ENCODE data around the gene NR3C2. TPM values are rescaled to one million over a fixed set of nuclear protein-coding genes. Genes with fewer than 3 reads are reported as not detected.

The NR3C2 gene
- total RNA-seq, 1 experiment from 2014 or later = 14.2 TPM

GRCh38 chr4:148056879-148057278, 385.3 kb downstream of the NR3C2 start:
- CTCF ChIA-PET = no interaction called here
- intact Hi-C loops (cut with micrococcal nuclease; ENCODE audit: unreplicated experiment) = loop anchor here (5.0 to 10.0 kb wide), 2 partner anchors 158 to 385 kb away; partner anchors contain the start of gene NR3C2
- Mint-ChIP-seq H3K36me3 (ENCODE audit: insufficient read depth, unreplicated experiment) (no peaks in the 10 kb centered on the region), H3K4me1 (ENCODE audit: low read depth, unreplicated experiment) (peaks cover 32% of the 10 kb centered on the region), H3K27me3 (ENCODE audit: unreplicated experiment) (no peaks in the 10 kb centered on the region), H3K4me3 (ENCODE audit: low read depth, unreplicated experiment) (no peak overlapping the region), H3K27ac (ENCODE audit: unreplicated experiment) (no peak overlapping the region), H3K9me3 (ENCODE audit: low read depth, unreplicated experiment) (no peaks in the 10 kb centered on the region)
- no TSS peak for BruUV-seq (replicated peaks)
- TF ChIP-seq CTCF (IDR thresholded peaks at IDR 0.05; ENCODE audit: unreplicated experiment) = no peak
- peak; percentile 28 for DNase-seq

- no peaks in the 10 kb centered on the region for H3K9me3 Mint-ChIP-seq (ENCODE audit: low read depth, unreplicated experiment)
- intact Hi-C loops (cut with micrococcal nuclease; ENCODE audit: unreplicated experiment) = loop anchor here (5.0 to 10.0 kb wide), 2 partner anchors 159 to 386 kb away; partner anchors contain the start of gene NR3C2
- no TSS peak for BruUV-seq (replicated peaks)
- H3K36me3 Mint-ChIP-seq (ENCODE audit: insufficient read depth, unreplicated experiment) = no peaks in the 10 kb centered on the region
- CTCF ChIA-PET = no interaction called here
- no peak overlapping the region for H3K4me3 Mint-ChIP-seq (ENCODE audit: low read depth, unreplicated experiment)
- no peaks in the 10 kb centered on the region for H3K27me3 Mint-ChIP-seq (ENCODE audit: unreplicated experiment)
- no peak for TF ChIP-seq CTCF (IDR thresholded peaks at IDR 0.05; ENCODE audit: unreplicated experiment)
- DNase-seq = no peak
- H3K27ac Mint-ChIP-seq (ENCODE audit: unreplicated experiment) = no peak overlapping the region
- H3K4me1 Mint-ChIP-seq (ENCODE audit: low read depth, unreplicated experiment) = peaks cover 22% of the 10 kb centered on the region
Observed at GRCh38 chr4:148055844-148056243, 386.4 kb downstream of the NR3C2 start.

- peaks cover 7% of the 10 kb centered on the region for H3K4me1 Mint-ChIP-seq (ENCODE audit: low read depth, unreplicated experiment)
- DNase-seq = peak; percentile 12
- H3K4me3 Mint-ChIP-seq (ENCODE audit: low read depth, unreplicated experiment) = no peak overlapping the region
- no TSS peak for BruUV-seq (replicated peaks)
- TF ChIP-seq CTCF (IDR thresholded peaks at IDR 0.05; ENCODE audit: unreplicated experiment) = no peak
- no peaks in the 10 kb centered on the region for H3K9me3 Mint-ChIP-seq (ENCODE audit: low read depth, unreplicated experiment)
- intact Hi-C loops (cut with micrococcal nuclease; ENCODE audit: unreplicated experiment) = loop anchor here (10.0 kb wide), 1 partner anchor 161 kb away; no protein-coding TSS in a partner anchor
- H3K36me3 Mint-ChIP-seq (ENCODE audit: insufficient read depth, unreplicated experiment) = no peaks in the 10 kb centered on the region
- no peaks in the 10 kb centered on the region for H3K27me3 Mint-ChIP-seq (ENCODE audit: unreplicated experiment)
- no peak overlapping the region for H3K27ac Mint-ChIP-seq (ENCODE audit: unreplicated experiment)
- CTCF ChIA-PET = interaction anchor here (0.5 to 0.7 kb wide), 3 partner anchors 10 to 800 kb away, joined by 3 to 5 read pairs (median 4); no protein-coding TSS in a partner anchor
Observed at GRCh38 chr4:148054275-148054674, 387.9 kb downstream of the NR3C2 start.

GRCh38 chr4:148053298-148054003, 388.8 kb downstream of the NR3C2 start:
- H3K9me3 Mint-ChIP-seq (ENCODE audit: low read depth, unreplicated experiment) = no peaks in the 10 kb centered on the region
- no TSS peak for BruUV-seq (replicated peaks)
- no peak overlapping the region for H3K4me3 Mint-ChIP-seq (ENCODE audit: low read depth, unreplicated experiment)
- no peaks in the 10 kb centered on the region for H3K27me3 Mint-ChIP-seq (ENCODE audit: unreplicated experiment)
- intact Hi-C loops (cut with micrococcal nuclease; ENCODE audit: unreplicated experiment) = loop anchor here (10.0 kb wide), 1 partner anchor 161 kb away; no protein-coding TSS in a partner anchor
- no peaks in the 10 kb centered on the region for H3K36me3 Mint-ChIP-seq (ENCODE audit: insufficient read depth, unreplicated experiment)
- DNase-seq = no peak
- CTCF ChIA-PET = interaction anchor here (0.7 kb wide), 1 partner anchor 389 kb away, joined by 3 read pairs; no protein-coding TSS in a partner anchor
- H3K27ac Mint-ChIP-seq (ENCODE audit: unreplicated experiment) = no peak overlapping the region
- no peak for TF ChIP-seq CTCF (IDR thresholded peaks at IDR 0.05; ENCODE audit: unreplicated experiment)
- peaks cover 7% of the 10 kb centered on the region for H3K4me1 Mint-ChIP-seq (ENCODE audit: low read depth, unreplicated experiment)
